A549 (cell line): Measurements from ENCODE around the gene SEL1L3.

Experiments
- CBX2 ChIP-seq: fragments of 200-600 bp; sonication (generic); IDR thresholded peaks from 2 replicates; pipeline ENCODE4 v1.6.1; 2016; ENCODE audit warnings: low read depth, mild to moderate bottlenecking, borderline replicate concordance
- CBX8 ChIP-seq: fragments of 200-600 bp; sonication (generic); IDR thresholded peaks from 2 replicates; pipeline ENCODE4 v1.6.1; 2016
- CHD2 ChIP-seq: fragments of 150-350 bp; IDR thresholded peaks from 2 replicates; pipeline ENCODE4 v1.6.1; 2014; ENCODE audit warnings: low read length; ENCODE audit not compliant: partially characterized antibody
- JUNB ChIP-seq: fragments of >200 bp; sonication (Bioruptor Twin); formaldehyde crosslinking; IDR thresholded peaks from 2 replicates; pipeline ENCODE4 v1.6.1; 2016
- MAZ ChIP-seq: fragments of 150-350 bp; IDR thresholded peaks from 2 replicates; pipeline ENCODE4 v1.6.1; 2014; ENCODE audit warnings: antibody characterized with exemption, low read depth, low read length, borderline replicate concordance
- NPAS2 ChIP-seq: fragments of 250-450 bp; sonication (Bioruptor Pico); IDR thresholded peaks from 2 replicates; pipeline ENCODE4 v1.8.0; 2022; ENCODE audit warnings: mild to moderate bottlenecking, moderate library complexity, borderline replicate concordance
- POLR2A ChIP-seq: IDR thresholded peaks from 2 replicates; pipeline ENCODE4 v1.6.1; 2012; ENCODE audit warnings: mild to moderate bottlenecking, low read length
- RAD21 ChIP-seq, 2 experiments: fragments of >200 bp in 1 of 2; sonication (Bioruptor Twin) in 1 of 2; formaldehyde crosslinking in 1 of 2; IDR thresholded peaks in 1 of 2; conservative IDR thresholded peaks in 1 of 2; 2 replicates in 1 of 2; 3 replicates in 1 of 2; pipeline ENCODE4 v1.6.1; 2012 to 2018; ENCODE audit warnings: inconsistent platforms in 1 of 2
- RCOR1 ChIP-seq: fragments of 150-350 bp; IDR thresholded peaks from 2 replicates; pipeline ENCODE4 v1.6.1; 2014; ENCODE audit warnings: antibody characterized with exemption, low read length, low read depth
- TF ChIP-seq, protein P1 (sequence below): fragments of 200-600 bp; sonication (generic); IDR thresholded peaks from 2 replicates; pipeline ENCODE4 v1.6.1; 2016; ENCODE audit warnings: antibody characterized with exemption, mild to moderate bottlenecking, moderate library complexity
- TF ChIP-seq, protein P2 (sequence below): fragments of >200 bp; sonication (Bioruptor Twin); formaldehyde crosslinking; IDR thresholded peaks from 3 replicates; pipeline ENCODE4 v1.5.1; 2016
- TF ChIP-seq, protein P3 (sequence below): IDR thresholded peaks from 2 replicates; pipeline ENCODE4 v1.6.1; 2012; ENCODE audit warnings: low read depth, borderline replicate concordance
- TF ChIP-seq, protein P4 (sequence below): fragments of 150-350 bp; IDR thresholded peaks from 2 replicates; pipeline ENCODE4 v1.6.1; 2014; ENCODE audit warnings: low read depth, mild to moderate bottlenecking, low read length
- TF ChIP-seq, protein P5 (sequence below): IDR thresholded peaks from 2 replicates; pipeline ENCODE4 v1.6.1; 2012

DNA sequence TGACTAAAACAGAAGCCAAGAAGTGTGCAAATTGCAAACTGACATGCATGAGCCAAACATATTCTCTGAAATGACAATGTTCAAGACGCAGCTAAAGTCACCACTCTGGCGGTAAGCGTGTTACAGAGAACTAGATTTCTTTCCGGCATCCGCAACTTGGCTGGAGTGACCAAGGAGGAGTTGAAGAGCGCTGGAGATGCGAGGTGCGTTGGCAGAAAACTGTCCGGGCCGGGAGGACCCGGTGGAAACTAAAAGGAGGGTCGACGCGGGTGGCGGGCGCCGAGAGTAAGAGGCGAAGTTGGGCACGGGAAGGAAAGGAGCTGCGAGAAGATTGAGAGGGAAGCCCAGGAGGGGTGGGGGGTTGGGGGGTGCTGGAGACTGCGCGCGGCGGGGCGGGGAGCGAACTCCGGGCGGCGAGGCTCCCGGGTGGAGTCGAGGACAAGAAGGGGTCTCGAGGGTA lies 807 bp downstream of the SEL1L3 start:
- TF ChIP-seq, protein P1, sequence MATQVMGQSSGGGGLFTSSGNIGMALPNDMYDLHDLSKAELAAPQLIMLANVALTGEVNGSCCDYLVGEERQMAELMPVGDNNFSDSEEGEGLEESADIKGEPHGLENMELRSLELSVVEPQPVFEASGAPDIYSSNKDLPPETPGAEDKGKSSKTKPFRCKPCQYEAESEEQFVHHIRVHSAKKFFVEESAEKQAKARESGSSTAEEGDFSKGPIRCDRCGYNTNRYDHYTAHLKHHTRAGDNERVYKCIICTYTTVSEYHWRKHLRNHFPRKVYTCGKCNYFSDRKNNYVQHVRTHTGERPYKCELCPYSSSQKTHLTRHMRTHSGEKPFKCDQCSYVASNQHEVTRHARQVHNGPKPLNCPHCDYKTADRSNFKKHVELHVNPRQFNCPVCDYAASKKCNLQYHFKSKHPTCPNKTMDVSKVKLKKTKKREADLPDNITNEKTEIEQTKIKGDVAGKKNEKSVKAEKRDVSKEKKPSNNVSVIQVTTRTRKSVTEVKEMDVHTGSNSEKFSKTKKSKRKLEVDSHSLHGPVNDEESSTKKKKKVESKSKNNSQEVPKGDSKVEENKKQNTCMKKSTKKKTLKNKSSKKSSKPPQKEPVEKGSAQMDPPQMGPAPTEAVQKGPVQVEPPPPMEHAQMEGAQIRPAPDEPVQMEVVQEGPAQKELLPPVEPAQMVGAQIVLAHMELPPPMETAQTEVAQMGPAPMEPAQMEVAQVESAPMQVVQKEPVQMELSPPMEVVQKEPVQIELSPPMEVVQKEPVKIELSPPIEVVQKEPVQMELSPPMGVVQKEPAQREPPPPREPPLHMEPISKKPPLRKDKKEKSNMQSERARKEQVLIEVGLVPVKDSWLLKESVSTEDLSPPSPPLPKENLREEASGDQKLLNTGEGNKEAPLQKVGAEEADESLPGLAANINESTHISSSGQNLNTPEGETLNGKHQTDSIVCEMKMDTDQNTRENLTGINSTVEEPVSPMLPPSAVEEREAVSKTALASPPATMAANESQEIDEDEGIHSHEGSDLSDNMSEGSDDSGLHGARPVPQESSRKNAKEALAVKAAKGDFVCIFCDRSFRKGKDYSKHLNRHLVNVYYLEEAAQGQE = no peak
- TF ChIP-seq, protein P2, sequence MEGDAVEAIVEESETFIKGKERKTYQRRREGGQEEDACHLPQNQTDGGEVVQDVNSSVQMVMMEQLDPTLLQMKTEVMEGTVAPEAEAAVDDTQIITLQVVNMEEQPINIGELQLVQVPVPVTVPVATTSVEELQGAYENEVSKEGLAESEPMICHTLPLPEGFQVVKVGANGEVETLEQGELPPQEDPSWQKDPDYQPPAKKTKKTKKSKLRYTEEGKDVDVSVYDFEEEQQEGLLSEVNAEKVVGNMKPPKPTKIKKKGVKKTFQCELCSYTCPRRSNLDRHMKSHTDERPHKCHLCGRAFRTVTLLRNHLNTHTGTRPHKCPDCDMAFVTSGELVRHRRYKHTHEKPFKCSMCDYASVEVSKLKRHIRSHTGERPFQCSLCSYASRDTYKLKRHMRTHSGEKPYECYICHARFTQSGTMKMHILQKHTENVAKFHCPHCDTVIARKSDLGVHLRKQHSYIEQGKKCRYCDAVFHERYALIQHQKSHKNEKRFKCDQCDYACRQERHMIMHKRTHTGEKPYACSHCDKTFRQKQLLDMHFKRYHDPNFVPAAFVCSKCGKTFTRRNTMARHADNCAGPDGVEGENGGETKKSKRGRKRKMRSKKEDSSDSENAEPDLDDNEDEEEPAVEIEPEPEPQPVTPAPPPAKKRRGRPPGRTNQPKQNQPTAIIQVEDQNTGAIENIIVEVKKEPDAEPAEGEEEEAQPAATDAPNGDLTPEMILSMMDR = no peak
- TF ChIP-seq, protein P3, sequence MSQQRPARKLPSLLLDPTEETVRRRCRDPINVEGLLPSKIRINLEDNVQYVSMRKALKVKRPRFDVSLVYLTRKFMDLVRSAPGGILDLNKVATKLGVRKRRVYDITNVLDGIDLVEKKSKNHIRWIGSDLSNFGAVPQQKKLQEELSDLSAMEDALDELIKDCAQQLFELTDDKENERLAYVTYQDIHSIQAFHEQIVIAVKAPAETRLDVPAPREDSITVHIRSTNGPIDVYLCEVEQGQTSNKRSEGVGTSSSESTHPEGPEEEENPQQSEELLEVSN = no peak
- no peak for TF ChIP-seq POLR2A
- TF ChIP-seq CBX8 = no peak
- no peak for TF ChIP-seq MAZ
- TF ChIP-seq CHD2 = no peak
- no peak for TF ChIP-seq CBX2
- no peak for TF ChIP-seq RAD21 (conservative IDR thresholded peaks at IDR 0.05 in 1 of 2, IDR thresholded peaks at IDR 0.05 in 1 of 2)
- TF ChIP-seq, protein P4, sequence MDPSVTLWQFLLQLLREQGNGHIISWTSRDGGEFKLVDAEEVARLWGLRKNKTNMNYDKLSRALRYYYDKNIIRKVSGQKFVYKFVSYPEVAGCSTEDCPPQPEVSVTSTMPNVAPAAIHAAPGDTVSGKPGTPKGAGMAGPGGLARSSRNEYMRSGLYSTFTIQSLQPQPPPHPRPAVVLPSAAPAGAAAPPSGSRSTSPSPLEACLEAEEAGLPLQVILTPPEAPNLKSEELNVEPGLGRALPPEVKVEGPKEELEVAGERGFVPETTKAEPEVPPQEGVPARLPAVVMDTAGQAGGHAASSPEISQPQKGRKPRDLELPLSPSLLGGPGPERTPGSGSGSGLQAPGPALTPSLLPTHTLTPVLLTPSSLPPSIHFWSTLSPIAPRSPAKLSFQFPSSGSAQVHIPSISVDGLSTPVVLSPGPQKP = no peak
- no peak for TF ChIP-seq NPAS2
- TF ChIP-seq JUNB = no peak
- TF ChIP-seq, protein P5, sequence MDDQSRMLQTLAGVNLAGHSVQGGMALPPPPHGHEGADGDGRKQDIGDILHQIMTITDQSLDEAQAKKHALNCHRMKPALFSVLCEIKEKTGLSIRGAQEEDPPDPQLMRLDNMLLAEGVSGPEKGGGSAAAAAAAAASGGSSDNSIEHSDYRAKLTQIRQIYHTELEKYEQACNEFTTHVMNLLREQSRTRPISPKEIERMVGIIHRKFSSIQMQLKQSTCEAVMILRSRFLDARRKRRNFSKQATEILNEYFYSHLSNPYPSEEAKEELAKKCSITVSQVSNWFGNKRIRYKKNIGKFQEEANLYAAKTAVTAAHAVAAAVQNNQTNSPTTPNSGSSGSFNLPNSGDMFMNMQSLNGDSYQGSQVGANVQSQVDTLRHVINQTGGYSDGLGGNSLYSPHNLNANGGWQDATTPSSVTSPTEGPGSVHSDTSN = no peak
- no peak for TF ChIP-seq RCOR1
